Sigmoid colon (tissue), 7 donors: ENCODE measurements around the gene FOXM1. TPM values are rescaled to one million over a fixed set of nuclear protein-coding genes. Genes with fewer than 3 reads are reported as not detected.

Experiments used
- DNase-seq: peaks from one replicate; pipeline ENCODE4 v3.0.0-alpha.2; 2019
- H3K27ac ChIP-seq, 4 donors: fragments of 200-600 bp; sonication (generic); one replicate each; pipeline ENCODE4 v1.5.1; 2016 to 2019; ENCODE audit warnings: mild to moderate bottlenecking in 1 of 4
- H3K27me3 ChIP-seq, 3 donors: fragments of 200-600 bp; sonication (generic); one replicate each; pipeline ENCODE4 v1.5.1; 2019; ENCODE audit warnings: mild to moderate bottlenecking in 1 of 3
- H3K36me3 ChIP-seq, 4 donors: fragments of 200-600 bp; sonication (generic); one replicate each; pipeline ENCODE4 v1.5.1; 2016 to 2019
- H3K4me1 ChIP-seq, 4 donors: fragments of 200-600 bp; sonication (generic); one replicate each; pipeline ENCODE4 v1.5.1; 2017 to 2019
- H3K4me3 ChIP-seq, 4 donors: fragments of 200-600 bp; sonication (generic); one replicate each; pipeline ENCODE4 v1.5.1; 2017 to 2019; ENCODE audit warnings: mild to moderate bottlenecking in 2 of 4, moderate library complexity in 1 of 4
- H3K9me3 ChIP-seq, 4 donors: fragments of 200-600 bp in 3 of 4; sonication (generic) in 3 of 4; one replicate each; pipeline versions ENCODE4 v1.5.1 to v1.6.1; 2013 to 2019
- EP300 ChIP-seq, 4 donors: sonication (generic); formaldehyde crosslinking; IDR thresholded peaks; one replicate each; pipeline ENCODE4 v1.6.1; 2017; ENCODE audit warnings: antibody characterized with exemption in 4 of 4
- POLR2A ChIP-seq, 2 donors: fragments of 450-650 bp; IDR thresholded peaks; one replicate each; pipeline ENCODE4 v1.6.1; 2016; ENCODE audit warnings: antibody characterized with exemption in 2 of 2, mild to moderate bottlenecking in 2 of 2, moderate library complexity in 2 of 2
- POLR2AphosphoS5 ChIP-seq, 4 donors: sonication (generic); formaldehyde crosslinking; IDR thresholded peaks; one replicate each; pipeline ENCODE4 v1.6.1; 2017; ENCODE audit warnings: antibody characterized with exemption in 4 of 4
- WGBS, 2 donors: extraction: QIAGEN DNeasy Blood & Tissue Kit; methylation state at CpG; one replicate each; pipeline ENCODE4 v1.1.7; 2013; 5-methylcytosine and 5-hydroxymethylcytosine counted together
- intact Hi-C: fragments of 100-400 bp; cut with DNase I; formaldehyde crosslinking; loops from one replicate; pipeline ENCODE4 v1.15.1; 2023
- polyA plus RNA-seq, 3 donors: library from polyadenylated mRNA; stranded (reverse); fragments of 200-250 nt; gene quantifications; one replicate each; pipeline ENCODE4 v1.2.3, GENCODE V29; 2013
- total RNA-seq, 4 donors: library from RNA; depleted of rRNA; stranded (reverse); fragments of >200 nt; gene quantifications; one replicate each; pipeline ENCODE4 v1.1.0, GENCODE V29; 2016
- TF ChIP-seq, protein P1 (sequence below), 4 experiments: fragments of 450-650 bp in 3 of 4; fragments of 200-600 bp in 1 of 4; IDR thresholded peaks; one replicate each; pipeline ENCODE4 v1.5.1; 2016 to 2019; ENCODE audit warnings: antibody characterized with exemption in 4 of 4, mild to moderate bottlenecking in 3 of 4, moderate library complexity in 2 of 4
- donor health status: healthy with polysubstance abuse.
- donor health status: Bipolar disorder and iron deficiency.
- donor health status: healthy.

The FOXM1 gene
- total and polyA plus RNA-seq, 7 donors = 0.36 to 34.9 (median 2.4) TPM; not detected in 1

DNA sequence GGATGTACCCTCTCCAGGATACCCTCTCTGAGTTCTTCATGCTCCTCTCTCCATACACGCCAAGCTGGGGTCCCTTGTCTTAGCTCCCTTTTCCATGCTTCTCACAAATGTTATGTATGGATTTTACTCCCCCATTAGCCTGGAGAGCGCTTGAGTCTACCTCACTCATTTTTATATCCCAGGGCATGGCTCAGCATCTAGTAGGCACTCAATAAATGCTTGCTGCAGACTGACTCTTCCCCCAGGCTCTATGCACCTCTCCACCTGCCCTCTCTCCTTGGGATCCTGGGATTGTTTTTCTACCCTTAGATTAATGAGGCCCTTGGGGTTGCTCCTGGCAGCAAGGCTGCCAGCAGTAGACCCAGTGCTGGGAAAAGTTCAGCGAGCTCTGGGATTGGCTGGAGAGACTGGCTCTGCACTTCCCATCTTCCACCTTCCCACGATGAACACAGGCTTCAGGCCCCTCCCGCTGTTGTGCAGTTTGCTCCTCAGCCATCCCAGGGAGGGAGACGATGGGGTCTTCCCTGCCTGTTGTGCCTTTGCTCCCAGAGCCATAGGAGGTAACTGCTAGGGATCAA is 44.3 kb downstream of the FOXM1 start:
- Histone ChIP-seq H3K9me3 (no peaks in the 10 kb centered on the region), H3K27me3 (peaks cover 0 to 29% (median 0%) of the 10 kb centered on the region in 3 donors), H3K4me3 (no peak overlapping the region), H3K27ac (no peak overlapping the region), H3K4me1 (peaks cover 0 to 18% (median 14%) of the 10 kb centered on the region in 4 donors), H3K36me3 (peaks cover 0 to 32% (median 20%) of the 10 kb centered on the region in 4 donors)
- TF ChIP-seq, protein P1, sequence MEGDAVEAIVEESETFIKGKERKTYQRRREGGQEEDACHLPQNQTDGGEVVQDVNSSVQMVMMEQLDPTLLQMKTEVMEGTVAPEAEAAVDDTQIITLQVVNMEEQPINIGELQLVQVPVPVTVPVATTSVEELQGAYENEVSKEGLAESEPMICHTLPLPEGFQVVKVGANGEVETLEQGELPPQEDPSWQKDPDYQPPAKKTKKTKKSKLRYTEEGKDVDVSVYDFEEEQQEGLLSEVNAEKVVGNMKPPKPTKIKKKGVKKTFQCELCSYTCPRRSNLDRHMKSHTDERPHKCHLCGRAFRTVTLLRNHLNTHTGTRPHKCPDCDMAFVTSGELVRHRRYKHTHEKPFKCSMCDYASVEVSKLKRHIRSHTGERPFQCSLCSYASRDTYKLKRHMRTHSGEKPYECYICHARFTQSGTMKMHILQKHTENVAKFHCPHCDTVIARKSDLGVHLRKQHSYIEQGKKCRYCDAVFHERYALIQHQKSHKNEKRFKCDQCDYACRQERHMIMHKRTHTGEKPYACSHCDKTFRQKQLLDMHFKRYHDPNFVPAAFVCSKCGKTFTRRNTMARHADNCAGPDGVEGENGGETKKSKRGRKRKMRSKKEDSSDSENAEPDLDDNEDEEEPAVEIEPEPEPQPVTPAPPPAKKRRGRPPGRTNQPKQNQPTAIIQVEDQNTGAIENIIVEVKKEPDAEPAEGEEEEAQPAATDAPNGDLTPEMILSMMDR (IDR thresholded peaks at IDR 0.05) = no peak
- TF ChIP-seq POLR2AphosphoS5 (IDR thresholded peaks at IDR 0.05) = no peak
- no peak for TF ChIP-seq EP300 (IDR thresholded peaks at IDR 0.05)
- TF ChIP-seq POLR2A (IDR thresholded peaks at IDR 0.05) = no peak
- no peak for DNase-seq
- 84% methylated on average over 6 of the region's 6 CpGs for WGBS, 2 donors
- intact Hi-C loops = no loop called here

DNA sequence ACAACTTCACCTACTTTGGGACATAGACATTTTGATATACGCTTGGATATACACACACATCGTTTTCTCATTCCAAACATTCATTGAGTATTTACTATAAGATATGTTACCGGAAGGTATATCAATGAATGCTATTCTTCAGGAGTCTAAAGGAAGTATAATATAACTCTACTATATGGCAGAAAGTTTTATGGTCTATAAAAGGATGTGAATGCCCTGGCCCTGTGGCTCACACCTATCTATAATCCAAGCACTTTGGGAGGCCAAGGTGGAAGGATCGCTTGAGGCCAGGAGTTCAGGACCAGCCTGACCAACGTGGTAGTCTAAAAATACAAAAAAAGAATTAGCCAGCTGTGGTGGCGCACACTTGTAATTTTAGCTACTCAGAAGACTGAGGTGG is 47.7 kb downstream of the FOXM1 start:
- TF ChIP-seq POLR2A (IDR thresholded peaks at IDR 0.05) (no peak), EP300 (IDR thresholded peaks at IDR 0.05) (no peak), POLR2AphosphoS5 (IDR thresholded peaks at IDR 0.05) (no peak)
- TF ChIP-seq, protein P1 (IDR thresholded peaks at IDR 0.05) = no peak
- DNase-seq = no peak
- Histone ChIP-seq H3K4me1 (peaks cover 0 to 4% (median under 1%) of the 10 kb centered on the region in 4 donors), H3K9me3 (no peaks in the 10 kb centered on the region), H3K36me3 (peaks cover 3 to 66% (median 43%) of the 10 kb centered on the region in 4 donors), H3K27me3 (peaks cover 0 to 5% (median 0%) of the 10 kb centered on the region in 3 donors), H3K27ac (no peak overlapping the region), H3K4me3 (no peak overlapping the region)
- WGBS, 2 donors = 61 to 85% methylated on average over 6 of the region's 6 CpGs
- intact Hi-C loops = no loop called here

DNA sequence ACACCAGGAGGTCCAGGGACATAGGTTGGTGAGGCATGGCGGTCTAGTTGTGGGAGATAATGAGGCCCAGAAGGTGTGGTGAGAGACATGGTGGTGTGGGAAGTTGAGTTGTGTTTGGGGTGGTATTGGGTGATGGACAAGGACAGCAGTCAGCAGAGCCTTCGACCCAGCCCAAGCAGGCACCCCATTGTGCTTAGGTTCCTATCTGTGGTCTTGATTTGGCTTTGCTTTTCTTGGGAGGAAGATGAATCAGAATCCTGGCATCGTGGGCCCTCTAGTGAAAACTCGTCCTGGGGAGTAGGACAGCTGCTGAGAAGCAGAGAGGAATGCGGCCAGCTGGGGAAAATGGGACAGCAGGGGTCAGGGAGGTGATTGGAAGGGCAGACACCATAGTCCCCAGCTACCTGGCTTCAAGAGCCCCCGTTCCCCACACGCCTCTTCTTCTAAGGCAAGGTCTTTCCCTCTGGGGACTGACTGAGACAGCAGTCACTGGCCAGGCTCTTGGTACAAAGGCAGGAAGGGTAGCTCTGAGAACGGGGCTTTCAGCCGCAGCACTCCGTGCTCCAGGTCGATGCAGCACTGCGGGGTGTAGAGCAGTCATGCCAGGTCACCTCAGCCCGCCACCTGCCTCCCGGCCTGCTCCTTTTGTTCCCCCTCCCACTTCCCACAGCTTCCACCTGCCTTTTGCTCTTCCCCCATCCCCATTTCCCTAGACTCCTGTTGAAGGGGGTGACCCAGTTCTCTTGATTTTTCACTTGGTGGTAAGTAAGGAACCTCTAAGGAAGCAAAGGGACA is 50.1 kb downstream of the FOXM1 start:
- WGBS, 2 donors = 90 to 94% methylated on average over 14 of the region's 14 CpGs
- intact Hi-C loops = no loop called here
- Histone ChIP-seq H3K9me3 (no peaks in the 10 kb centered on the region), H3K4me3 (no peak overlapping the region), H3K27ac (no peak overlapping the region), H3K27me3 (no peaks in the 10 kb centered on the region), H3K36me3 (peaks cover 14 to 89% (median 65%) of the 10 kb centered on the region in 4 donors), H3K4me1 (no peaks in the 10 kb centered on the region)
- TF ChIP-seq POLR2A (IDR thresholded peaks at IDR 0.05) (no peak), POLR2AphosphoS5 (IDR thresholded peaks at IDR 0.05) (no peak), EP300 (IDR thresholded peaks at IDR 0.05) (no peak)
- TF ChIP-seq, protein P1 (IDR thresholded peaks at IDR 0.05) = no peak
- DNase-seq = no peak

DNA sequence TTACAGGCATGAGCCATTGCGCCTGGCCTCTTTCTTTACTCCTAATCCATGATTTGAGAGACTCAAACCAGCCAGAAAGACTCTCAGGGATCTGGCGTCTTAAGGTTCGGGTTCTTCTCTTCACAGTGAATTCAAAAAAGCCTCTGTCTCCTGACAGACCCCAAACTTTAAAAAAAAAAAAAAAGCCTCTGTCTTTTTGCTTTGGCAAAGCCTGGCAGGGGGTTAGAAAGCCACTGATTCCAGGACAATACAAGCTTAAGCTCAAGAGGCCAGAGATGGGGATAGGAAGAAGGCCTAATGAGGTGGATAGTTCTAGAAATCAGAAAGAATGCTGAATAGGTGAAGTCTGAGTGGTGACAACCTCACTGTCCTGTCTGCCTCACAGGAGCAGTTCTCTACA is 50.9 kb downstream of the FOXM1 start:
- Histone ChIP-seq H3K4me3 (no peak overlapping the region), H3K27me3 (no peaks in the 10 kb centered on the region), H3K27ac (no peak overlapping the region), H3K36me3 (peaks cover 20 to 92% (median 70%) of the 10 kb centered on the region in 4 donors), H3K4me1 (no peaks in the 10 kb centered on the region), H3K9me3 (no peaks in the 10 kb centered on the region)
- no peak for DNase-seq
- 96 to 99% methylated on average over 3 of the region's 3 CpGs for WGBS, 2 donors
- TF ChIP-seq POLR2AphosphoS5 (IDR thresholded peaks at IDR 0.05) (no peak), POLR2A (IDR thresholded peaks at IDR 0.05) (no peak), EP300 (IDR thresholded peaks at IDR 0.05) (no peak)
- TF ChIP-seq, protein P1 (IDR thresholded peaks at IDR 0.05) = no peak
- intact Hi-C loops = no loop called here
